Astrocyte (in vitro differentiated cells and primary cell): ENCODE results near the gene TESK2.

Experiments used
- CTCF ChIP-seq: IDR thresholded peaks from 2 replicates; pipeline ENCODE4 v1.5.1; 2011; ENCODE audit warnings: low read depth, mild to moderate bottlenecking, inconsistent platforms, low read length, moderate library complexity; ENCODE audit not compliant: insufficient read depth
- EZH2 ChIP-seq: IDR thresholded peaks from 2 replicates; pipeline ENCODE4 v1.6.1; 2012; ENCODE audit warnings: mild to moderate bottlenecking, low read length, inconsistent platforms; ENCODE audit not compliant: insufficient read depth

GRCh38 chr1:45395582-45395981 lies 95.4 kb downstream of the TESK2 start:
- TF ChIP-seq EZH2, result no peak
- TF ChIP-seq CTCF, result no peak
